ENCODE results near the gene PTMS. TPM values are rescaled to one million over a fixed set of nuclear protein-coding genes. Genes with fewer than 3 reads are reported as not detected.

PTMS gene
- total and polyA plus RNA-seq, 2 of the 13 experiments (the other 11 are each of a cell fraction or from before 2014, with no cell fraction given), result 40.5 to 82.4 TPM

DNA sequence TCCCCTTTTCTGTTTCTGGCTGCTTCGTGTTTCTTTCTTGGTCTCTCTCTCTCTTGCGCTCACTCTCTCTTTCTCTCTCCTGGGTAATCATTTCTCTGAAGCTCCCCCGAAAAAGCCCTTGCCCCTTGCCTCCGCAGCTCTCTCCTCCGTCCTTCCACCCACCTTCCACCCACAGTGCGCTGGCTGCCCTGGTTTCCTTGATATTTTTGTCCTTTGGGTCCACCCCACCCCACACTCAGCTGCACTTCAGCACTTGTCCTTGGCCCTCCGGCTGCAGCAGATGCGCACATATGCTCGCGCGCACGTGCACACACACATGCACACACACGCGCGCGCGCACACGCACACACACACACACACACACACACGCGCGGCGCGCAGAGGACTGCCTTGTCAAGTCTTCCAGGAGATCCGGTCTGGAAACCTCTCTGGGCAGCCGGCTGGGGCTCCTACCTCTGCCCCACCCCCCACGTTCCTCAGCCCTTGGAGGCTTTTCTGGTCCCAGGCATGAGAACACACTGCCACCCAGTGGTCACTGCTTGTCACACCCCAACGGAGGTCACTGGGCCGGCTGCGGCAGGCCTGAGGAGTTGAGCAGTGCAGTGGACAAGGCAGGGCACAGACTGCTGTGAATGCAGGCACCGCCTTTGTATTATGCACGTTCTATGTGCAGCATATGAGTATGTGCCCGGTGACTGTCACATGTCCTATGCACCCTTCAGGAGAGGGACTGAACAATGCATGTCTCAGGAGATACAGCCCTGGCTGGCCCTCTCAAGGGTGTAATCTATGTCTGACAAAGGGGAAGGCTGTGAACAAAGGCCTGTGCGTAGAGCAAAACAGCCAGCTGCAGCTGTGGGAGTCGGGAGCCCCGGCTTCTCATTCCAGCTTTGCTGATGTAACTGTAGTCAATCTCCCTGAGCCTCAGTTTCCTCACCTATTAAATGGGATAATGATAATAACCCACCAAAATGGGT lies 12.7 kb downstream of the PTMS start (continued):
- TF ChIP-seq, protein P1, sequence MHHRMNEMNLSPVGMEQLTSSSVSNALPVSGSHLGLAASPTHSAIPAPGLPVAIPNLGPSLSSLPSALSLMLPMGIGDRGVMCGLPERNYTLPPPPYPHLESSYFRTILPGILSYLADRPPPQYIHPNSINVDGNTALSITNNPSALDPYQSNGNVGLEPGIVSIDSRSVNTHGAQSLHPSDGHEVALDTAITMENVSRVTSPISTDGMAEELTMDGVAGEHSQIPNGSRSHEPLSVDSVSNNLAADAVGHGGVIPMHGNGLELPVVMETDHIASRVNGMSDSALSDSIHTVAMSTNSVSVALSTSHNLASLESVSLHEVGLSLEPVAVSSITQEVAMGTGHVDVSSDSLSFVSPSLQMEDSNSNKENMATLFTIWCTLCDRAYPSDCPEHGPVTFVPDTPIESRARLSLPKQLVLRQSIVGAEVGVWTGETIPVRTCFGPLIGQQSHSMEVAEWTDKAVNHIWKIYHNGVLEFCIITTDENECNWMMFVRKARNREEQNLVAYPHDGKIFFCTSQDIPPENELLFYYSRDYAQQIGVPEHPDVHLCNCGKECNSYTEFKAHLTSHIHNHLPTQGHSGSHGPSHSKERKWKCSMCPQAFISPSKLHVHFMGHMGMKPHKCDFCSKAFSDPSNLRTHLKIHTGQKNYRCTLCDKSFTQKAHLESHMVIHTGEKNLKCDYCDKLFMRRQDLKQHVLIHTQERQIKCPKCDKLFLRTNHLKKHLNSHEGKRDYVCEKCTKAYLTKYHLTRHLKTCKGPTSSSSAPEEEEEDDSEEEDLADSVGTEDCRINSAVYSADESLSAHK (CRISPR knock-in tag; IDR thresholded peaks at IDR 0.05; ENCODE audit: borderline replicate concordance), result no peak
- no peak; the same call in 1 of the 2 replicates for TF ChIP-seq ZNF746 (CRISPR knock-in tag; IDR thresholded peaks at IDR 0.05)
- TF ChIP-seq, protein P2, sequence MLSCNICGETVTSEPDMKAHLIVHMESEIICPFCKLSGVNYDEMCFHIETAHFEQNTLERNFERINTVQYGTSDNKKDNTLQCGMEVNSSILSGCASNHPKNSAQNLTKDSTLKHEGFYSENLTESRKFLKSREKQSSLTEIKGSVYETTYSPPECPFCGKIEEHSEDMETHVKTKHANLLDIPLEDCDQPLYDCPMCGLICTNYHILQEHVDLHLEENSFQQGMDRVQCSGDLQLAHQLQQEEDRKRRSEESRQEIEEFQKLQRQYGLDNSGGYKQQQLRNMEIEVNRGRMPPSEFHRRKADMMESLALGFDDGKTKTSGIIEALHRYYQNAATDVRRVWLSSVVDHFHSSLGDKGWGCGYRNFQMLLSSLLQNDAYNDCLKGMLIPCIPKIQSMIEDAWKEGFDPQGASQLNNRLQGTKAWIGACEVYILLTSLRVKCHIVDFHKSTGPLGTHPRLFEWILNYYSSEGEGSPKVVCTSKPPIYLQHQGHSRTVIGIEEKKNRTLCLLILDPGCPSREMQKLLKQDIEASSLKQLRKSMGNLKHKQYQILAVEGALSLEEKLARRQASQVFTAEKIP (CRISPR knock-in tag; IDR thresholded peaks at IDR 0.05; ENCODE audit: borderline replicate concordance), result no peak
- no peak for TF ChIP-seq PAF1 (CRISPR knock-in tag; IDR thresholded peaks at IDR 0.05)
- TF ChIP-seq, protein P3, sequence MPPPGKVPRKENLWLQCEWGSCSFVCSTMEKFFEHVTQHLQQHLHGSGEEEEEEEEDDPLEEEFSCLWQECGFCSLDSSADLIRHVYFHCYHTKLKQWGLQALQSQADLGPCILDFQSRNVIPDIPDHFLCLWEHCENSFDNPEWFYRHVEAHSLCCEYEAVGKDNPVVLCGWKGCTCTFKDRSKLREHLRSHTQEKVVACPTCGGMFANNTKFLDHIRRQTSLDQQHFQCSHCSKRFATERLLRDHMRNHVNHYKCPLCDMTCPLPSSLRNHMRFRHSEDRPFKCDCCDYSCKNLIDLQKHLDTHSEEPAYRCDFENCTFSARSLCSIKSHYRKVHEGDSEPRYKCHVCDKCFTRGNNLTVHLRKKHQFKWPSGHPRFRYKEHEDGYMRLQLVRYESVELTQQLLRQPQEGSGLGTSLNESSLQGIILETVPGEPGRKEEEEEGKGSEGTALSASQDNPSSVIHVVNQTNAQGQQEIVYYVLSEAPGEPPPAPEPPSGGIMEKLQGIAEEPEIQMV (CRISPR knock-in tag; IDR thresholded peaks at IDR 0.05; ENCODE audit: low read depth), result peak; percentile 31; the same call in 1 of the 2 replicates
- TF ChIP-seq NONO (IDR thresholded peaks at IDR 0.05), result no peak
- peak; percentile 89 for TF ChIP-seq NONO (CRISPR knock-in tag; conservative IDR thresholded peaks at IDR 0.05)
- TF ChIP-seq, protein P4, sequence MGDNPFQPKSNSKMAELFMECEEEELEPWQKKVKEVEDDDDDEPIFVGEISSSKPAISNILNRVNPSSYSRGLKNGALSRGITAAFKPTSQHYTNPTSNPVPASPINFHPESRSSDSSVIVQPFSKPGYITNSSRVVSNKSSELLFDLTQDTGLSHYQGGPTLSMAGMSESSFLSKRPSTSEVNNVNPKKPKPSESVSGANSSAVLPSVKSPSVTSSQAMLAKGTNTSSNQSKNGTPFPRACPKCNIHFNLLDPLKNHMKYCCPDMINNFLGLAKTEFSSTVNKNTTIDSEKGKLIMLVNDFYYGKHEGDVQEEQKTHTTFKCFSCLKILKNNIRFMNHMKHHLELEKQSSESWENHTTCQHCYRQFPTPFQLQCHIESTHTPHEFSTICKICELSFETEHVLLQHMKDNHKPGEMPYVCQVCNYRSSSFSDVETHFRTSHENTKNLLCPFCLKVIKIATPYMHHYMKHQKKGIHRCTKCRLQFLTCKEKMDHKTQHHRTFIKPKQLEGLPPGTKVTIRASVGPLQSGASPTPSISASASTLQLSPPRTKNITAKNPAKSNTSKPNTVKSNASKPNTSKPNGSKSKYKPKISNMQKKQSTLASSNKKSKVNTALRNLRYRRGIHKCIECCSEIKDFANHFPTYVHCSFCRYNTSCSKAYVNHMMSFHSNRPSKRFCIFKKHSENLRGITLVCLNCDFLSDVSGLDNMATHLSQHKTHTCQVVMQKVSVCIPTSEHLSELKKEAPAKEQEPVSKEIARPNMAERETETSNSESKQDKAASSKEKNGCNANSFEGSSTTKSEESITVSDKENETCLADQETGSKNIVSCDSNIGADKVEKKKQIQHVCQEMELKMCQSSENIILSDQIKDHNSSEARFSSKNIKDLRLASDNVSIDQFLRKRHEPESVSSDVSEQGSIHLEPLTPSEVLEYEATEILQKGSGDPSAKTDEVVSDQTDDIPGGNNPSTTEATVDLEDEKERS (CRISPR knock-in tag; IDR thresholded peaks at IDR 0.05), result no peak
- TF ChIP-seq, protein P5, sequence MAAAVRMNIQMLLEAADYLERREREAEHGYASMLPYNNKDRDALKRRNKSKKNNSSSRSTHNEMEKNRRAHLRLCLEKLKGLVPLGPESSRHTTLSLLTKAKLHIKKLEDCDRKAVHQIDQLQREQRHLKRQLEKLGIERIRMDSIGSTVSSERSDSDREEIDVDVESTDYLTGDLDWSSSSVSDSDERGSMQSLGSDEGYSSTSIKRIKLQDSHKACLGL (CRISPR knock-in tag; IDR thresholded peaks at IDR 0.05), result peak; percentile 72
- TF ChIP-seq GABPB1 (CRISPR knock-in tag; IDR thresholded peaks at IDR 0.05), result peak; percentile 71
- TF ChIP-seq ZNF431 (CRISPR knock-in tag; IDR thresholded peaks at IDR 0.05; ENCODE audit: borderline replicate concordance, low read depth), result peak; percentile 83
- TF ChIP-seq, protein P6, sequence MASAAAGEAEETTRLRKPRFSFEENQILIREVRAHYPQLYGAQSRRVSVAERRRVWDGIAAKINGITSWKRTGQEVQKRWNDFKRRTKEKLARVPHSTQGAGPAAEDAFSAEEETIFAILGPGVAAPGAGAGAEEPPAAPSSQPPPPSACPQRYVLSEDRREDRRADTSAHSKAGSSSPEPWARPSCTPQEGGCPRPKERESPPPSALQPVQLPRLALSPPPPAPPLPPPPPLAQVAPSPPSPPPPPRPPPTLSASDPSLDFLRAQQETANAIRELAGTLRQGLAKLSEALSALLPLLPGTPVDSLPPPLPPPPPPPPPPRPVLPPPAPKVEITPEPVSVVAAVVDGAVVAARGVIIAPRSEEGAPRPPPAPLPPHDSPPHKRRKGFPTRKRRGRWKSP (CRISPR knock-in tag; IDR thresholded peaks at IDR 0.05), result 0 out of 2 replicates have a peak, but pooled peaks have one; percentile 40
- peak; percentile 72; the same call in 1 of the 2 replicates for TF ChIP-seq ZBTB42 (CRISPR knock-in tag; IDR thresholded peaks at IDR 0.05)
- TF ChIP-seq KDM4B (CRISPR knock-in tag; IDR thresholded peaks at IDR 0.05), result no peak
- no peak for TF ChIP-seq ZNF296 (CRISPR knock-in tag; conservative IDR thresholded peaks at IDR 0.05)
- no peak for TF ChIP-seq GATA4 (IDR thresholded peaks at IDR 0.05; ENCODE audit: borderline replicate concordance, low read depth)
- TF ChIP-seq SSRP1 (CRISPR knock-in tag; IDR thresholded peaks at IDR 0.05), result no peak

Data from HepG2 (cell line).